ENCODE data around the gene ARRDC1.
"Not testable (repeated sequence)": the region's sequence is repeated elsewhere in the genome, so short reads cannot be mapped to it uniquely, and the experiment has no call there.

ARRDC1 gene

DNA sequence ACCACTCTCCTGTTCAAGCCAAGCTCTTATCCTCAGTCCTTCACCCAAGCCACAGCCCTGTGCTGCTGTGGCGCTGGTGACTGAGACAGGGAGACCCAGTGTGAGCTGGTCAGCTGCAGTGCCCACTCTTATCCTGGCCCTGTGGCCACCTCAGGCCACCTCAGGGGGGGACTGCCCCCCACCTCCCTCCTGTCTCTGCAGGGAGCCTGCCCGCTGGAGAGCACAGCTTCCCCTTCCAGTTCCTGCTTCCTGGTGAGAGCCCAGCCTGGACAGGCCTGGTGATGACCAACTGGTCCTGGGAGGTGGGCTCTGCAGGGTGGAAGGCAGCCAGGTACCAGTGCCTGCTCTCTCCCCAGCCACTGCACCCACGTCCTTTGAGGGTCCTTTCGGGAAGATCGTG lies 7.8 kb downstream of the ARRDC1 start:
- DNase-seq (ENCODE audit: low spot score): no peak

- no peak for DNase-seq (ENCODE audit: low spot score)
Measured at GRCh38 chr9:137613738-137614523, 8.4 kb downstream of the ARRDC1 start.

DNA sequence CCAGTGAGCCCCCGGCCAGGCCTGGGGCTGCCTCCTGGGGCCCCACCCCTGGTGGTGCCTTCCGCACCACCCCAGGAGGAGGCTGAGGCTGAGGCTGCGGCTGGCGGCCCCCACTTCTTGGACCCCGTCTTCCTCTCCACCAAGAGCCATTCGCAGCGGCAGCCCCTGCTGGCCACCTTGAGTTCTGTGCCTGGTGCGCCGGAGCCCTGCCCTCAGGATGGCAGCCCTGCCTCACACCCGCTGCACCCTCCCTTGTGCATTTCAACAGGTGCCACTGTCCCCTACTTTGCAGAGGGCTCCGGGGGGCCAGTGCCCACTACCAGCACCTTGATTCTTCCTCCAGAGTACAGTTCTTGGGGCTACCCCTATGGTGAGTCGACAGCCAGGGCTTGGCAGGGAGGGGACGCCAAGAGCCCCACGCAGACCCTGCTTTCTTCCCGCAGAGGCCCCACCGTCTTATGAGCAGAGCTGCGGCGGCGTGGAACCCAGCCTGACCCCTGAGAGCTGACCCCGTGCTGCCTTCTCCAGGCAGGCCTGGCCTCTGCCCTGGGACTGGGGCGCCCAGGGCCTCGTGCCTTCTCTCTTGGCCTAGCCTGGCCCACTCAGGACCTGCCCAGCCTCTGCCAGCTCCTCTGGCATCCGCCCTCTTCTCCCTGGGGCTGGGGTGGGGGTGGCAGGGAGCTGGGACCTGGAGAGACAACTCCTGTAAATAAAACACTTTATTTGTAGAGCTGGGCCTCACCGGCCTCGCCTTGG lies 9.3 kb downstream of the ARRDC1 start:
- no peak for DNase-seq (ENCODE audit: low spot score)

DNA sequence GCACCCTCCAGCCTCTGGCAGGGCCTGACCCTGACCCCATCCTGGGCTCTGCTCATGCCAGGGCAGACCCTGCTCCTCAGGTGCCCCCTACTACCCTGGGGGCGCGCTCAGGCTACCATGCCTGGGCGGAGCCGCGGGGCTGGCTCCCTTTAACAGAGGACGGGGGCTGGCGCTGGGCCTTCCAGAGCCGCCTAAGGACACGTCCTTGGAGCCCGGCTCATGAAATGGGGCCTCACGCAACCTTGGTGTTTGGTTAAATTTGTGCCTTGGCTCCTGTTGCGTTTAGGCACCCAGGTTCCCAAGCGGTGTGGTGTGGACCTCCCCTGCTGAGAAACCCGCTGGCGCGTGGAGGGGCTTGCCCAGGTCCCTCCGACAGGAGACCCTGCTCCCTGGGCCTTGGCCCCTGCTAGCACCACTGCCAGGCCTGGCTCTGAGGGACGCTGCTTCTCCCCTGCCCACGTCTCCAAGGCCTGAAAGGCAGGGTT lies 9.9 kb downstream of the ARRDC1 start:
- DNase-seq (ENCODE audit: low spot score): no peak

GRCh38 chr9:137618105-137619067 lies 12.9 kb downstream of the ARRDC1 start, which contains the start of gene EHMT1:
Gene EHMT1, plus strand, starts transcription at chr9:137619005. Its CDS starts 24 bp downstream, at chr9:137619029.
- DNase-seq (ENCODE audit: low spot score): peak; percentile 95

DNA sequence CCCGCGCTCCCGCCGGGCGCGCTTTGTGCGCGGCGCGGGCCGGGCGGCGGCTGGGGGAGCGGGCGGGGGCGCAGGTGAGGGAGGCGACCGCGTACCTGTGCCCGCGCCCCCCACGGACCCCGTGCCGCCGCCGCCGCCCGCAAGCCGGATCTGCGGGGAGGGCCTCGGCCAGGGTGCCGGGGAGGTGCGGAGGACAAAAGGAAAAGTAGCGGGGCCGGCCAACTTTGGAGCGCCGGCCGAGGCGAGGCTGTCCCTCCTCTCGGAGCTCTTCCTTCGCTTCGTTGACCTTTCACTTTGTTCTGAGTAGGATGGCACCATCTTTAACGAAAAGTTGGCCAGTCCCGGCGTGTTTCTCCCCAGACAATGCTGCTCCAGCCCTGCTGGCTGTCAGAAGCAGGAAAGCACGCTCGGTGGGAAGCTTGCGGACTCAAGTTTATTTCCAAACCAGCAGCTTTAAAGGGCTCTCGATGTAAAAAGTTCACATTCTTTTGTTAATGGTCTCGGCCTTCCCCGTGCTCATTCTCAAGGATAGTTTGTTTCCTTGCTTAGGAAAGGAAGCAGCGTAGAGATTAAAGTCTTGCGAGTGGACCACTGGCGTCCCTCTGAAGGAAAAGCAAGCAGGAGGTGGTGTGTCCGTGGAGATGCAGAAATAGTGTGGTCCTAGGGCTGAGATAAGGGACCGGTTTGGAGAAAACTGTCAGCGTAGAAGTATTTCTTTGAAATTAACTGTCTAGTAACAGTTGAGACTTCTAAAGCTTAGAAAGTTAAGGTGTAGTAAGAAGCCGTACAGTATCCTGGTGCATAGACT lies 14.0 kb downstream of the ARRDC1 start:
- DNase-seq (ENCODE audit: low spot score): peak; percentile 37

GRCh38 chr9:137620048-137620405 lies 14.5 kb downstream of the ARRDC1 start:
- DNase-seq (ENCODE audit: low spot score): no peak

DNA sequence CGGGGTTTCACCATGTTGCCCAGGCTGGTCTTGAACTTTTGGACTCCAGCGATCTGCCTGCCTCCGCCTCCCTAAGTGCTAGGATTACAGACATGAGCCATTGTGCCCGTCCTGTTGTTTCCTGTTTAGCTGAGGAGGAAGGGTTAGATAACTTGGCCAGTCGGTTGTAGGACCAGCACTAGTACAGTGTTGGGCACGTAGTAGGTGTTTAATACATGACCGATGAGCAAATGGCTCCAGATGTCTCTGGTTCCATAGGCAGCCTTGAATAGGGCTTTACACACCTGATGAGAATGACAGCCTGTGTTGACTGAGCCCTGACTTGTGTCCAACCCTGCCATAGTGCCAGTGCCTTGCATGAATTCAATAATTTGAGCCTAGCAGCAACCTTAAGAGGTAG lies 15.1 kb downstream of the ARRDC1 start:
- no peak for DNase-seq (ENCODE audit: low spot score)

DNA sequence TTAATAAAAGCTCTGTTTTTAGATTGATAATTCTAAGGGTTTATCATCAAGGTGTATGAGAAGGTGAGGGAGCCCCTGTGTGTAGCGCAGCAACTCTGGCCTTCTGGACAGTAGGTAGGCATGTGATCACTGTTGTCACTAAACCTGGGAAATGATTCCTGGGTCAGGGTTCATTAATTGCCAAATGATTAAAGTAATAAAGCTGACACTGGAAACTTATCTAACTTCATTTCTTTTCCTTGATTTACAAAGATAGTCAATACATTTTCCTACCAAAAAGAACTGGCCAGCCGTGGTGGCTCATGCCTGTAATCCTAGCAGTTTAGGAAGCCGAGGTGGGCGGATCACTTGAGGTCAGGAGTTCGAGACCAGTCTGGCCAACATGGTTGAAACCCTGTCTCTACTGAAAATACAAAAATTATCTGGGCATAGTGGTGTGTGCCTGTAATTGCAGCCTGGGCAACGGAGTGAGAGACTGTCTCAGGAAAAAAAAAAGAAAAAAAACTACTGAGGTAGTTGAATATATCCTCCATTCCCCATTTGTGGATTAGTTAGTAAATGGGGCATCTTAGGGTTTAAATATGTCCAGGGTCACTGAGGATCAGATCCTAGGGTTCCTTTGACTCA lies 15.8 kb downstream of the ARRDC1 start:
- DNase-seq (ENCODE audit: low spot score): no peak

DNA sequence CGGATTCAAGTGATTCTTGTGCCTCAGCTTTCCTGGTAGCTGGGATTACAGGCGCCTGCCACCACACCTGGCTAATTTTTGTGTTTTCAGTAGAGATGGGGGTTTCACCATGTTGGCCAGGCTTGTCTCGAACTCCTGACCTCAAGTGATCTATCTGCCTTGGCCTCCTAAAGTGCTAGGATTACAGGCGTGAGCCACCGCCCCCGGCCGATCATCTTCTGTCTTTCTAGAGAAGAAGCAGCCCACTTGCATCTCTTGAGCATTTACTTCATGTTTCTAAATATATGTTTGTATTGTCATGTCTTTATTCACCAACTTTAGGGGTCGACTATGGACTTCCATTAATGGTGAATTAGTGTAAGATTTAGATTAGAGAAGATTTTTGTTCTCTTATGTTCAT lies 16.7 kb downstream of the ARRDC1 start:
- DNase-seq (ENCODE audit: low spot score): not testable (repeated sequence)

DNA sequence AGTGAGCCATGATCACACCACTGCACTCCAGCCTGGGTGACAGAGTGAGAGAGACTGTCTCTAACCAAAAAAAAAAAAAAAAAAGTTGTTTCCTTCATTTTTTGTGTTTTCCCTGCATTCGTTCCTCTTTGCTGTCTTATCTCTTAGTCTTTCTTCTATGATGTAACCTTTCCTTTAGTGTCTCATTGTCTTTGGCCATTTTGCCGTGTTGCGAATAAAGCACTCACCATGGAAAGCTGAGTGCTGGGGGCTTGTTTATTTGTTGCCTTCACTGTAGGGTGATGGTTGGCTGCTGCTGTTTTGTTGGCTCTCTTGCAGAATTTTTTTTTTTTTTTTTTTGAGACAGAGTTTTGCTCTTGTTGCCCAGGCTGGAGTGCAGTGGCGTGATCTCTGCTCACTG lies 21.0 kb downstream of the ARRDC1 start:
- DNase-seq (ENCODE audit: low spot score): no peak

- DNase-seq (ENCODE audit: low spot score): not testable (repeated sequence)
Measured at GRCh38 chr9:137627406-137627805, 21.9 kb downstream of the ARRDC1 start.

GRCh38 chr9:137630126-137630525 lies 24.6 kb downstream of the ARRDC1 start:
- no peak for DNase-seq (ENCODE audit: low spot score)

- no peak for DNase-seq (ENCODE audit: low spot score)
Measured at GRCh38 chr9:137630679-137631078, 25.2 kb downstream of the ARRDC1 start.

DNA sequence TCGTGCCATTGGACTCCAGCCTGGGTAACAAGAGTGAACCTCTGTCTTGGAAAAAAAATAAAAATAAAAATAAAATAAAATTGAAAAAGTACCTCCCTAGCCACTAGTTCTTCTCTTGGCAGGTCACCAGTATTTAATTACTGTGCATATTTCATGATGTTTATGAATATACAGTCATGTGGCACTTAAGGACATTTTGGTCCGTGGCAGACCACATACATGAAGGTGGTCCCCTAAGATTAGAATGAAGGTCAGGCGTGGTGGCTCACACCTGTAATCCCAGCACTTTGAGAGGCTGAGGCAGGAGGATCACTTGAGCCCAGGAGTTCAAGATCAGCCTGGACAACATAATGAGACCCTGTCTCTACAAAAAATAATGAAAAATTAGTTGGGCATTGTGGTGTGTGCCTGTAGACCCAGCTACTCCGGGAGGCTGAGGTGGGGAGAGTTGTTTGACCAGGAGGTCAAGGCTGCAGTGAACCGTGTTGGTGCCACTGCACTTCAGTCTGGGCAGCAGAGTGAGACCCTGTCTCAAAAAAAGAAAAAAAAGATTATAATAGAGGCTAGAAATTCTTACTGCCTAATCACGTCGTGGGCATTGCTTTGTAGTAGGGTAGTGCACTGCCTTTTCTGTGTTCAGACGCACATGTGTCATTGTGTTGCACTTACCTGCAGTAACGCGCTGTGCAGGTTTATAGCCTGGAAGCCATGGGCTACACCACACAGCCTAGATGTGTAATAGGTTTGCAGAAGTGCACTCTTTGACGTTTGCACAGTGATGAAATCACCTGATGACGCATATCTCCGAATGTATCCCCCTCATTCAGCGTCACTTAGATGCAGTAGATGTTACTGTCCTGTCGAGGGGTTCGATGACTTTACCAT lies 26.1 kb downstream of the ARRDC1 start:
- no peak for DNase-seq (ENCODE audit: low spot score)

DNA sequence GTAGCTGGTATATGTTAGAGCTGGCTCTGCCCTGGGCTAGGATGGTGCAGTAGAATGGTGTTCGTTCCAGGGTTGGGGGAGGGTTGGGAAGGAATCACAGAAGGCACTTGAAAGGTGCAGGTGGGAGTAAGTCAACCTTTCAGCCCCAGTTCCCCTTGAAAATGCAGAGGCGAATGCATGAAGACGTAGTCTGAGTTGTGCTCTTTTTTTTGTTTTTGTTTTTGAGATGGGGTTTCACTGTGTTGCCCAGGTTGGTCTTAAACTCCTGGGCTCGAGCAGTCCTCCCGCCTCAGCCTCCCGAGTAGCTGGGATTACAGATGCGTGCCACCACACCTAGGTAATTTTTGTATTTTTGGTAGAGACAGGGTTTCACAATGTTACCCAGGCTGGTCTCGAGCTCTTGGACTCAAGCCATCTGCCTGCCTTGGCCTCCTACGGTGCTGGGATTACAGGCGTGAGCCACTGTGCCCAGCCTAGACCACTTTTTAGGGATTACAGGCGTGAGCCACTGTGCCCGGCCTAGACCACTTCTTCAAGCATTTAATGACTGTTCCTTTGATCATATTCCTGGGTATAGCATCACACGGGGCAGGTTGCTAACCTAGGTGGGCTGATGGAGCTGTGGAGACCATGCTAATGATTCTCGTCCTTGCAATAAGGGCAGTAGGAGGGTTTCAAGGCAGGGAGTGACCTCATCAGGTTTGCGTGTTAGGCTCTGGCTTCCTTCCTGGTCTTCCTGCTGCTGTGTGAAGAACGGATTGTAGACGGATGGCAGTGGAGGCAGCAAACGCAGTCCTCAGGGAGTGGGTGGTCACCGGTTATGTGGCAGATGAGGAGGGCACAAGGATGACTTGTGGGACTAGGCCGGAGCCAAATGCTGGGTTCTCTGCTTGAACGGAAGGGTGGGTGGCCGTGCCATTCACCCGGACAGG lies 27.0 kb downstream of the ARRDC1 start:
- DNase-seq (ENCODE audit: low spot score): no peak

- DNase-seq (ENCODE audit: low spot score): no peak
Measured at GRCh38 chr9:137634016-137634415, 28.5 kb downstream of the ARRDC1 start.

GRCh38 chr9:137638680-137639079 lies 33.2 kb downstream of the ARRDC1 start:
- DNase-seq (ENCODE audit: low spot score): no peak

Data from LoVo (cell line).